Tibial nerve (tissue), 4 donors: Measurements from ENCODE around the gene TLX1. TPM values are rescaled to one million over a fixed set of nuclear protein-coding genes. Genes with fewer than 3 reads are reported as not detected.

Experiments
- DNase-seq, 2 donors: peaks; one replicate each; pipeline ENCODE4 v3.0.0-alpha.2; 2019; ENCODE audit warnings: low spot score in 2 of 2
- H3K27ac ChIP-seq, 4 donors: fragments of 200-600 bp; sonication (generic) in 3 of 4; one replicate each; pipeline ENCODE4 v1.5.1; 2017 to 2019; ENCODE audit warnings: mild to moderate bottlenecking in 1 of 4
- H3K27me3 ChIP-seq, 2 donors: fragments of 200-600 bp; sonication (generic) in 1 of 2; one replicate each; pipeline versions ENCODE4 v1.5.1 to v1.6.0; 2017 to 2019
- H3K36me3 ChIP-seq, 3 donors: fragments of 200-600 bp; sonication (generic); one replicate each; pipeline ENCODE4 v1.5.1; 2018 to 2019
- H3K4me1 ChIP-seq, 4 donors: fragments of 200-600 bp; sonication (generic) in 3 of 4; one replicate each; pipeline ENCODE4 v1.5.1; 2017 to 2019
- H3K4me3 ChIP-seq, 4 donors: fragments of 200-600 bp; sonication (generic) in 3 of 4; one replicate each; pipeline ENCODE4 v1.5.1; 2017 to 2019; ENCODE audit warnings: mild to moderate bottlenecking in 1 of 4, moderate library complexity in 1 of 4
- H3K9me3 ChIP-seq, 4 donors: fragments of 200-600 bp; sonication (generic) in 3 of 4; one replicate each; pipeline ENCODE4 v1.5.1; 2017 to 2019
- CTCF ChIP-seq, 5 experiments: fragments of 200-600 bp in 3 of 5; fragments of 450-650 bp in 2 of 5; sonication (generic) in 3 of 5; IDR thresholded peaks; one replicate each; pipeline ENCODE4 v1.5.1; 2016 to 2019; ENCODE audit warnings: antibody characterized with exemption in 5 of 5, mild to moderate bottlenecking in 3 of 5, moderate library complexity in 2 of 5
- EP300 ChIP-seq, 2 donors: sonication (generic); formaldehyde crosslinking; IDR thresholded peaks; one replicate each; pipeline ENCODE4 v1.6.1; 2017; ENCODE audit warnings: antibody characterized with exemption in 2 of 2, mild to moderate bottlenecking in 1 of 2
- POLR2A ChIP-seq, 2 donors: fragments of 450-650 bp; IDR thresholded peaks; one replicate each; pipeline ENCODE4 v1.6.1; 2017; ENCODE audit warnings: antibody characterized with exemption in 2 of 2, mild to moderate bottlenecking in 2 of 2, moderate library complexity in 2 of 2
- WGBS, 2 donors: methylation state at CpG; one replicate each; pipeline ENCODE4 v1.1.5; 2018; 5-methylcytosine and 5-hydroxymethylcytosine counted together
- total RNA-seq, 4 donors: library from RNA; depleted of rRNA; stranded (reverse); fragments of >200 nt; gene quantifications; one replicate each; pipeline ENCODE4 v1.1.0, GENCODE V29; 2016

Gene TLX1
- total RNA-seq, 4 donors from 2014 or later, result not detected

GRCh38 chr10:101172741-101173140 is 41.6 kb downstream of the TLX1 start:
- H3K27ac ChIP-seq, result no peak overlapping the region
- 73 to 80% methylated on average over 2 of the region's 2 CpGs for WGBS, 2 donors
- no peaks in the 10 kb centered on the region for H3K4me1 ChIP-seq
- no peak for DNase-seq
- peaks cover 0 to 38% (median 11%) of the 10 kb centered on the region in 4 donors for H3K9me3 ChIP-seq
- TF ChIP-seq EP300 (IDR thresholded peaks at IDR 0.05), result no peak
- no peak for TF ChIP-seq CTCF (IDR thresholded peaks at IDR 0.05)
- TF ChIP-seq POLR2A (IDR thresholded peaks at IDR 0.05), result no peak
- no peaks in the 10 kb centered on the region for H3K36me3 ChIP-seq
- peaks cover 0 to 28% of the 10 kb centered on the region in 2 donors for H3K27me3 ChIP-seq
- no peak overlapping the region for H3K4me3 ChIP-seq

GRCh38 chr10:101174319-101174718 is 43.2 kb downstream of the TLX1 start:
- H3K36me3 ChIP-seq, result no peaks in the 10 kb centered on the region
- no peaks in the 10 kb centered on the region for H3K4me1 ChIP-seq
- H3K4me3 ChIP-seq, result no peak overlapping the region
- peaks cover 0 to 31% (median 11%) of the 10 kb centered on the region in 4 donors for H3K9me3 ChIP-seq
- H3K27me3 ChIP-seq, result peaks cover 0 to 26% of the 10 kb centered on the region in 2 donors
- H3K27ac ChIP-seq, result no peak overlapping the region
- 96 to 100% methylated on average over 2 of the region's 2 CpGs for WGBS, 2 donors
- no peak for DNase-seq
- no peak for TF ChIP-seq POLR2A (IDR thresholded peaks at IDR 0.05)
- TF ChIP-seq CTCF (IDR thresholded peaks at IDR 0.05), result no peak
- no peak for TF ChIP-seq EP300 (IDR thresholded peaks at IDR 0.05)

- no peak for DNase-seq
- Histone ChIP-seq H3K36me3 (no peaks in the 10 kb centered on the region), H3K27ac (no peak overlapping the region), H3K9me3 (peaks cover 0 to 31% (median 11%) of the 10 kb centered on the region in 4 donors), H3K4me3 (no peak overlapping the region), H3K4me1 (no peaks in the 10 kb centered on the region), H3K27me3 (peaks cover 0 to 28% of the 10 kb centered on the region in 2 donors)
- 79 to 81% methylated on average over 4 of the region's 4 CpGs for WGBS, 2 donors
- TF ChIP-seq POLR2A (IDR thresholded peaks at IDR 0.05) (no peak), EP300 (IDR thresholded peaks at IDR 0.05) (no peak), CTCF (IDR thresholded peaks at IDR 0.05) (no peak)
These were observed 45.5 kb downstream of the TLX1 start for GRCh38 chr10:101176577-101176976.

- no peaks in the 10 kb centered on the region for H3K36me3 ChIP-seq
- WGBS, 2 donors, result 62 to 69% methylated on average over 2 of the region's 2 CpGs
- H3K27me3 ChIP-seq, result peaks cover 0 to 10% of the 10 kb centered on the region in 2 donors
- H3K4me1 ChIP-seq, result no peaks in the 10 kb centered on the region
- DNase-seq, result no peak
- TF ChIP-seq POLR2A (IDR thresholded peaks at IDR 0.05), result no peak
- no peak for TF ChIP-seq CTCF (IDR thresholded peaks at IDR 0.05)
- TF ChIP-seq EP300 (IDR thresholded peaks at IDR 0.05), result no peak
- no peaks in the 10 kb centered on the region for H3K9me3 ChIP-seq
- H3K4me3 ChIP-seq, result no peak overlapping the region
- H3K27ac ChIP-seq, result no peak overlapping the region
These were observed 51.8 kb downstream of the TLX1 start for GRCh38 chr10:101182936-101183335.

GRCh38 chr10:101183458-101184183 is 52.5 kb downstream of the TLX1 start:
- TF ChIP-seq CTCF (IDR thresholded peaks at IDR 0.05) (no peak), POLR2A (IDR thresholded peaks at IDR 0.05) (no peak), EP300 (IDR thresholded peaks at IDR 0.05) (no peak)
- 62 to 69% methylated on average over 6 of the region's 6 CpGs for WGBS, 2 donors
- no peaks in the 10 kb centered on the region for H3K36me3 ChIP-seq

More at GRCh38 chr10:101183458-101184183, 52.5 kb downstream of the TLX1 start:
- Histone ChIP-seq H3K4me1 (no peaks in the 10 kb centered on the region), H3K4me3 (no peak overlapping the region), H3K27me3 (peaks cover 0 to 10% of the 10 kb centered on the region in 2 donors), H3K9me3 (no peaks in the 10 kb centered on the region), H3K27ac (no peak overlapping the region)
- DNase-seq, result no peak
